ENCODE data around the gene EMX1. TPM values are rescaled to one million over a fixed set of nuclear protein-coding genes. Genes with fewer than 3 reads are reported as not detected.
A peak's percentile ranks its signal among the peaks of the same experiment; 100 is the strongest.

Gene EMX1
- total and polyA plus RNA-seq, 2 of the 13 experiments (the other 11 are each of a cell fraction or from before 2014, with no cell fraction given), result 0.62 to 4.9 TPM

DNA sequence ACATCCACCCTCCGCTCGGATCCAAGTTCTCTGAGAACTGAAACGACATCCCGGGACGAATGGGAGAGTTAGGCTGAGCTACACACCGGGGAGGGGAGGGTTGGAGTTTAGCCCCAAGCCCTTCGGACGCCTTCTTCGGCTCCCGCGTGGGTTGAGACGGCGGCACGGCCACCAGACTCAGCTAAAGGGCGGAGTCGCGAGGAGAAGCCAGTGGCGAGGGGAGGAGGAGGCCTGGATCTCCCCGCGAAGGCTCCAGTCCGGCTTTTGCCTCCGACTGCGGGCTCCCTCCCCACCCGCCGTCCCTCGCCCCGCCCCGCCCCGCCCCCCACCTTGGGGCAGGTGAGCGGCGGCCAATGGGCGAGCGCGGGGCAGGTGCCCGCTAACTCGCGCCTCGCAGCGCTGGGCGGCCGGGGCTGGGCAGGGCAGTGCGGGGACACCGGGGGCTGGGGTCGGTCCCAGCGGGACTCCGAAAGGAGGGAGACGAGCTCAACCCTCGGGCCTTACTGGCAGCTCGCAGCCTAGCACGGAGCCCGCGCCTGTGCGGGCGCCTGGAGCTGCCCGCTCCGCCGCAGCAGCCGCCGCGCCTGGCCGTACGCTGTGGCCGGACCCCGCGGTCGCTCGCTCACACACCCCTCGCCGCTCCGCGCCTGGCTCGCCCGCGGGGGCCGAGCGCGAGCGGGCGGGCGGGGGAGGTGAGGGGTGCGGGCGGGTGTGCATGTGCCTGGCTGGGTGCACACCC lies at the start of gene EMX1 (continued):
- TF ChIP-seq JDP2 (CRISPR knock-in tag; IDR thresholded peaks at IDR 0.05; ENCODE audit: borderline replicate concordance) (no peak), WIZ (CRISPR knock-in tag; IDR thresholded peaks at IDR 0.05) (no peak), FOXM1 (CRISPR knock-in tag; IDR thresholded peaks at IDR 0.05) (no peak), ATRX (CRISPR knock-in tag; IDR thresholded peaks at IDR 0.05; ENCODE audit: borderline replicate concordance) (no peak), ZNF337 (CRISPR knock-in tag; IDR thresholded peaks at IDR 0.05; ENCODE audit: borderline replicate concordance, low read depth) (no peak), SSRP1 (CRISPR knock-in tag; IDR thresholded peaks at IDR 0.05) (no peak), CBX1 (IDR thresholded peaks at IDR 0.05; ENCODE audit: low read depth) (no peak), CC2D1A (CRISPR knock-in tag; IDR thresholded peaks at IDR 0.05) (no peak), ZNF709 (CRISPR knock-in tag; IDR thresholded peaks at IDR 0.05) (peak; percentile 63; the same call in 1 of the 2 replicates), TRIM24 (CRISPR knock-in tag; IDR thresholded peaks at IDR 0.05) (no peak)
- TF ChIP-seq, protein P1, sequence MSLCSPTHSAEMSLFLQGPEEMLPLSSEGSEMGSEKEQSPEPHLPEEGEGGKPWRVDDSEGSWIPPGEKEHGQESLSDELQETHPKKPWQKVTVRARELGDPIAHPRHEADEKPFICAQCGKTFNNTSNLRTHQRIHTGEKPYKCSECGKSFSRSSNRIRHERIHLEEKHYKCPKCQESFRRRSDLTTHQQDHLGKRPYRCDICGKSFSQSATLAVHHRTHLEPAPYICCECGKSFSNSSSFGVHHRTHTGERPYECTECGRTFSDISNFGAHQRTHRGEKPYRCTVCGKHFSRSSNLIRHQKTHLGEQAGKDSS (CRISPR knock-in tag; IDR thresholded peaks at IDR 0.05; ENCODE audit: borderline replicate concordance, low read depth), result no peak
- TF ChIP-seq, protein P2, sequence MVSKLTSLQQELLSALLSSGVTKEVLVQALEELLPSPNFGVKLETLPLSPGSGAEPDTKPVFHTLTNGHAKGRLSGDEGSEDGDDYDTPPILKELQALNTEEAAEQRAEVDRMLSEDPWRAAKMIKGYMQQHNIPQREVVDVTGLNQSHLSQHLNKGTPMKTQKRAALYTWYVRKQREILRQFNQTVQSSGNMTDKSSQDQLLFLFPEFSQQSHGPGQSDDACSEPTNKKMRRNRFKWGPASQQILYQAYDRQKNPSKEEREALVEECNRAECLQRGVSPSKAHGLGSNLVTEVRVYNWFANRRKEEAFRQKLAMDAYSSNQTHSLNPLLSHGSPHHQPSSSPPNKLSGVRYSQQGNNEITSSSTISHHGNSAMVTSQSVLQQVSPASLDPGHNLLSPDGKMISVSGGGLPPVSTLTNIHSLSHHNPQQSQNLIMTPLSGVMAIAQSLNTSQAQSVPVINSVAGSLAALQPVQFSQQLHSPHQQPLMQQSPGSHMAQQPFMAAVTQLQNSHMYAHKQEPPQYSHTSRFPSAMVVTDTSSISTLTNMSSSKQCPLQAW (CRISPR knock-in tag; IDR thresholded peaks at IDR 0.05), result no peak
- TF ChIP-seq, protein P3, sequence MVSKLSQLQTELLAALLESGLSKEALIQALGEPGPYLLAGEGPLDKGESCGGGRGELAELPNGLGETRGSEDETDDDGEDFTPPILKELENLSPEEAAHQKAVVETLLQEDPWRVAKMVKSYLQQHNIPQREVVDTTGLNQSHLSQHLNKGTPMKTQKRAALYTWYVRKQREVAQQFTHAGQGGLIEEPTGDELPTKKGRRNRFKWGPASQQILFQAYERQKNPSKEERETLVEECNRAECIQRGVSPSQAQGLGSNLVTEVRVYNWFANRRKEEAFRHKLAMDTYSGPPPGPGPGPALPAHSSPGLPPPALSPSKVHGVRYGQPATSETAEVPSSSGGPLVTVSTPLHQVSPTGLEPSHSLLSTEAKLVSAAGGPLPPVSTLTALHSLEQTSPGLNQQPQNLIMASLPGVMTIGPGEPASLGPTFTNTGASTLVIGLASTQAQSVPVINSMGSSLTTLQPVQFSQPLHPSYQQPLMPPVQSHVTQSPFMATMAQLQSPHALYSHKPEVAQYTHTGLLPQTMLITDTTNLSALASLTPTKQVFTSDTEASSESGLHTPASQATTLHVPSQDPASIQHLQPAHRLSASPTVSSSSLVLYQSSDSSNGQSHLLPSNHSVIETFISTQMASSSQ (IDR thresholded peaks at IDR 0.05; ENCODE audit: low read depth), result no peak
- TF ChIP-seq, protein P3 (CRISPR knock-in tag; IDR thresholded peaks at IDR 0.05; ENCODE audit: borderline replicate concordance), result no peak
- TF ChIP-seq, protein P4, sequence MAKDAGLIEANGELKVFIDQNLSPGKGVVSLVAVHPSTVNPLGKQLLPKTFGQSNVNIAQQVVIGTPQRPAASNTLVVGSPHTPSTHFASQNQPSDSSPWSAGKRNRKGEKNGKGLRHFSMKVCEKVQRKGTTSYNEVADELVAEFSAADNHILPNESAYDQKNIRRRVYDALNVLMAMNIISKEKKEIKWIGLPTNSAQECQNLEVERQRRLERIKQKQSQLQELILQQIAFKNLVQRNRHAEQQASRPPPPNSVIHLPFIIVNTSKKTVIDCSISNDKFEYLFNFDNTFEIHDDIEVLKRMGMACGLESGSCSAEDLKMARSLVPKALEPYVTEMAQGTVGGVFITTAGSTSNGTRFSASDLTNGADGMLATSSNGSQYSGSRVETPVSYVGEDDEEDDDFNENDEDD (CRISPR knock-in tag; IDR thresholded peaks at IDR 0.05; ENCODE audit: borderline replicate concordance), result peak; percentile 82; the same call in 1 of the 2 replicates
- TF ChIP-seq, protein P5, sequence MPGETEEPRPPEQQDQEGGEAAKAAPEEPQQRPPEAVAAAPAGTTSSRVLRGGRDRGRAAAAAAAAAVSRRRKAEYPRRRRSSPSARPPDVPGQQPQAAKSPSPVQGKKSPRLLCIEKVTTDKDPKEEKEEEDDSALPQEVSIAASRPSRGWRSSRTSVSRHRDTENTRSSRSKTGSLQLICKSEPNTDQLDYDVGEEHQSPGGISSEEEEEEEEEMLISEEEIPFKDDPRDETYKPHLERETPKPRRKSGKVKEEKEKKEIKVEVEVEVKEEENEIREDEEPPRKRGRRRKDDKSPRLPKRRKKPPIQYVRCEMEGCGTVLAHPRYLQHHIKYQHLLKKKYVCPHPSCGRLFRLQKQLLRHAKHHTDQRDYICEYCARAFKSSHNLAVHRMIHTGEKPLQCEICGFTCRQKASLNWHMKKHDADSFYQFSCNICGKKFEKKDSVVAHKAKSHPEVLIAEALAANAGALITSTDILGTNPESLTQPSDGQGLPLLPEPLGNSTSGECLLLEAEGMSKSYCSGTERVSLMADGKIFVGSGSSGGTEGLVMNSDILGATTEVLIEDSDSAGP (CRISPR knock-in tag; IDR thresholded peaks at IDR 0.05; ENCODE audit: borderline replicate concordance), result no peak; the same call in 1 of the 2 replicates
- TF ChIP-seq, protein P6, sequence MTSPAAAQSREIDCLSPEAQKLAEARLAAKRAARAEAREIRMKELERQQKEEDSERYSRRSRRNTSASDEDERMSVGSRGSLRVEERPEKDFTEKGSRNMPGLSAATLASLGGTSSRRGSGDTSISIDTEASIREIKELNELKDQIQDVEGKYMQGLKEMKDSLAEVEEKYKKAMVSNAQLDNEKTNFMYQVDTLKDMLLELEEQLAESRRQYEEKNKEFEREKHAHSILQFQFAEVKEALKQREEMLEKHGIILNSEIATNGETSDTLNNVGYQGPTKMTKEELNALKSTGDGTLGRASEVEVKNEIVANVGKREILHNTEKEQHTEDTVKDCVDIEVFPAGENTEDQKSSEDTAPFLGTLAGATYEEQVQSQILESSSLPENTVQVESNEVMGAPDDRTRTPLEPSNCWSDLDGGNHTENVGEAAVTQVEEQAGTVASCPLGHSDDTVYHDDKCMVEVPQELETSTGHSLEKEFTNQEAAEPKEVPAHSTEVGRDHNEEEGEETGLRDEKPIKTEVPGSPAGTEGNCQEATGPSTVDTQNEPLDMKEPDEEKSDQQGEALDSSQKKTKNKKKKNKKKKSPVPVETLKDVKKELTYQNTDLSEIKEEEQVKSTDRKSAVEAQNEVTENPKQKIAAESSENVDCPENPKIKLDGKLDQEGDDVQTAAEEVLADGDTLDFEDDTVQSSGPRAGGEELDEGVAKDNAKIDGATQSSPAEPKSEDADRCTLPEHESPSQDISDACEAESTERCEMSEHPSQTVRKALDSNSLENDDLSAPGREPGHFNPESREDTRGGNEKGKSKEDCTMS (CRISPR knock-in tag; conservative IDR thresholded peaks at IDR 0.05), result no peak

All from HepG2 (cell line).